GM19455 (cell line): ENCODE results near the gene SEMA6A.

Experiments
- ATAC-seq: cut with Tn5 transposase; IDR thresholded peaks from one replicate; pipeline ENCODE4 v1.9.1; 2021; ENCODE audit not compliant: unreplicated experiment

The SEMA6A gene

DNA sequence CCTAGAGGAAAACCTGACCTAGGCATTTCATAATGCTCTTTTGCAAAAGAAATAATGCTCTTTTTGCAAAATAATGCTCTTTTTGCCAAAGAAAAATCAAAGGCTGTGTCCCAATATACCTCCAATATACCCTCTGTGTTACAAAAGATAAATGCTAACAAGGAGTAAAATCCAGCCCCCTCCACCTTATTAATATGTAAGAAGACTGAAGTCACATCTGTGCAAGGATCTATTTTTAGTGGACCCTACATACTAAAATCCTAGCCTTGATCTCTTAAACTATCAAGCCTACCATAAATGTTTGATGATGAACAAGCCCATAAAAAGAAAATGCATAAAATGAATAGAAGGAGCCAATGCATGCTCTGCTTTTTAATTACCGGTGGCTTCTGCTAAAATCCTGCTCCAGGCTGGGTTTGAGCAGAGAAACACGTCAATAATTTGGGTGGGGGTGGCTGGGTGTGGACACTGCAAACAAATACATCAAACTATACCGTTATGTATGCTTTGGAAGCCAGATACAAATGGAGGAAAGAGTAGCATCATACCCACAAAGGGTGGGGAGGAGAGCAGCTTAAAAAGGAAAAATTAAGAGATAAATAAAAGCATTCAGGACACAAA, 131.6 kb downstream of the SEMA6A start:
- no peak for ATAC-seq

DNA sequence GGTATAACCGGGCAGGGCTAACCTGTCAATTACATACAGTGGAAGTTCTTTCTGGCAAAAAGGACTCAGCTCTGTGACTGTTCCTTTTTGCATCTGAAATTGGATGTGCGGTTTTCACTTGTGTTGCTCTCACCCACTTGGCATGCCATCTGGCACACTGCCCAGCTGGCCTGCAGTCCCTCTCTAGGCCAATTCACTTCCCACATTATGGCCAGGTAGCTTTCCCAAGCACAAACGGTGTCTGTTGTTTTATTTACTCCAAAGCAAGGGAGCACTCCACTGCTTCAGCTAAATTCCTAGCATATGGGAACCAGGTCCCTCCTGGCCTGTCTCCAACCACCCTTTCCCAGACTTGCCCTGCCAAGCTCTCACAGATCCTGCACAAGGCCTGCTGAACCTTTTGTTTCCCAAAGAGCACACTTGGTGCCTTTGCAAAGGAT, 132.5 kb downstream of the SEMA6A start:
- no peak for ATAC-seq

DNA sequence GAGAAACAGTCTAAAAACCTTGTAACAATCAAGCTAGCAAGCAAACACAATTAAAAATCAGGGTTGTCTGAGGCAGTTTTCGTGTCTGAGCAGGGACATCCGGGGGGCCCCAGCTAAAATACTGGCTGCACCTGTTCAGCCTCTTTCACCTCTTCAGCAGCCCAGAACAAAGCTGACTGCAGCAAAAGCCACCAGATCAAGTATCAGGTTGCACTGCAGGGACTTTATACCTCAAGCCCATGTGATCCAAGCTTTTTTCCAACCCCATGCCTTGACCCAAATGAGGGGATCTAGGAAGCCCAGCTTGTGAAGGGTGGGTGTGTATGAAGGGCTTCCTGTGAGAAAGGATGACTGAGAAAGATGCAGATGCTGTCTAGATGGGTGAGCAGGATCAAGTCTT, 133.4 kb downstream of the SEMA6A start:
- no peak for ATAC-seq

DNA sequence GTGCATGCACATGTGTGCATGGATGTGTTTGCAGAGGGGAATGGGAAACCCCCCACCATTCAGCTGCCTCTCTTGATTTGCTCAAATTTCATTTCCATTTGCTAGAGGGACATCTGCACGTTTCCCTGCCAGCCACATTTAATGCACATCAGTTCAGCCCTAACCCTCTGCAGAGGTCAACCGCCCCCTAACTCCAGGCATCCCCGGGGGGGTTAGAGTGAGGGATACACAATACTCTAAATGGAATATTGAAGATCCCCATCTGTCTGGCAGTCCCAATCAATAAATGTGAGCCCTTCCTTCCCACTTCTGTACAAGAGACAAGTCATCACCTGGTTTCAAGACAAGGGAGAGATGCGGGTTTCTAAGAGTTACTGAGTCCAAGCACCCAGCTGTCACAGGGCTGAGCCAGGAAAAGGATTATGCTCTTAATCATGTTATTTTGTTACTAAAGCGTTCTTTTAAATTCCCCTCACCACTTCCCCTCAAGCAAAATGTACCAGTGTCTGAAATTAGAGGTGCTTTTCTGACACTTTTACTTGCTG, 134.1 kb downstream of the SEMA6A start:
- no peak for ATAC-seq

DNA sequence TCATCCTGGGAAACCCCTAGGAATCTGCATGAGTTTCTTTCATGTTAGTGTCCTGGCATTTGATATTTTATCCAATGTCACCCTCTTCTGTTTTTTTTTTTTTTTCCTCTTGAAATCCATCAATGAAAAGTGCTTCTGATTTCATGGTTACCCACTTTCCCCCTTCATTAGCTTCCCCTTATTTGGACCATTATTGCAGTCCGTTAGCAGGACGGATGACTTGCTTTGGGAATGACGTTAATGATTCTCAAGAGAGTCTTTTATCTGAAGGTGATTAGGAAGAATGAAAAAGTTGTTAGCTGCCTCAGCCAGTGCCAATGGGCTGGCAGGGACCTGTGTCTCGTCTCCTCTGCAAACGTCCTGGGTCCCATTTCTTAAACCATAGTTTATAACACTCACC, 134.7 kb downstream of the SEMA6A start:
- no peak for ATAC-seq

DNA sequence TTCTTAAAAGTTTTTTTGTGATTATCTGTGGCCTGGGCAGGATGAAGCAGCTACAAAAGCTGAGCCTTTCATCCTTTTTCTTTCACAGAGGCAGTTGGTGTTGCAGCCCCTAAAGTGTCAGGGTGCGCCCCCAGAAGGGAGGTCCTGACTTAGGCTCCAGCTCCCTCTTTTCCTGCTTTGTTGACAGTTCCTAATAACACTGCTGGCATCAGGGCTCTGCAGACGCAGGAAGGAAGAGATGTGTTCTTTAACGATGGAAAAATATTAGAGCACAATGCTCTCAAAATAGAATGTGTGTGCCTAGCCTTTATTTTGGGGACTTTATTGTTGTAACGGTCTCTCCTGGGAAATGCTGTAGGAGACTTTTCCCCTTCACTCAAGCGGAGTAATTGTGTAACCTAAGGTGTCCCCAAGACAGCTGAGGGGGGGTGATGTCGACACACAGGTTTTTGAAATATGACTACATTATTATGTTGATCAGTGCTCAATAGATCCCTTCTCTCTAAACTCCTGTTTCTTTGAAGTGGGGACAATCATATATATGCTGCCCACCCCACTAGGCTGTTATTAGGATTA, 135.6 kb downstream of the SEMA6A start:
- no peak for ATAC-seq

DNA sequence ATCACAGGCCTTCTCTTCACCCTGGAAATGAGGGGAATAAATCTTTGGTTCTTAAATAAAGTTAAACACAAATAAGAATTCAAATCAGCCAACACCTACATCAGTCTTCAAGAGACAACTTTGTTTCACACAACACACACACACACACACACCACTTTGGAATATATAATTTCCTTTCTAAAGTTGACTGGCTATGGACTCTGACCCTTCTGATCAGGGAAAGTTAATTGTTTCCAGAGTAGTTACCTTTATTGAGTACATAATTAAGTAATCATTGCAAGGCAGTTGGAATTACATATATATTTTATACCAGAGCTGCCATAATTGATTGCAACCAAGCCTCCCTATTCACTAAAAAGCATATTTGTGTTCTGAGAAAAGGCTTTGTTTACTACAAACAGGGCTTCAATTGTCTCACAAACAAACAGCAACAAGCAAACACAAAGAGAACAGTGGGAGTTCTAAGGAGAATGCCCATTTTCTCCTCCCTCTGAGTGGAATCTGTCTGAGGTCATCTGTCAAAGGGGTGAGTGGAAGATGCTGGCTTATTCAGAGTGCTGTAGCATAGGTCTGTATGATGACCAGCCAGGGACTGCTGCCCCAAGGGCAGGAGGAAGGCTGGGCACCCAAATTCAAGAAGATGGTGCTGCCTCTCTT, 136.6 kb downstream of the SEMA6A start:
- ATAC-seq: no peak

DNA sequence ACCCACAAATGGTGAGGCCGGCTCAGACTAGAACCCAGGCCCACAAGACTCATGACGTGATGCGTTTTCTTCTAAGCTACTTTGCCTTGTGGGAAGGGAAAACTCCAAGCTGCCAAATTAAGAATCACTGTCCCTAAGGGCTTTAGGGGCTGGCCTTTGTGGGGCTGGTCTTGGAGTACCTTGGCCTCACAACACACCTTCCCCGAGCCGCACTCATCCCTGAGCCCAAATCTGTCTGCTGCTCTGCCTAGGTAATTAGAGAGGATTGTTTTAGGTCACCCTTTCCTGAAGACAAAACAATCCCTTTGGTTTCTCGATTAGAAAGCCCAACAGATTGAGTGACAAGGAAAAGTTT, 137.3 kb downstream of the SEMA6A start:
- ATAC-seq: no peak

DNA sequence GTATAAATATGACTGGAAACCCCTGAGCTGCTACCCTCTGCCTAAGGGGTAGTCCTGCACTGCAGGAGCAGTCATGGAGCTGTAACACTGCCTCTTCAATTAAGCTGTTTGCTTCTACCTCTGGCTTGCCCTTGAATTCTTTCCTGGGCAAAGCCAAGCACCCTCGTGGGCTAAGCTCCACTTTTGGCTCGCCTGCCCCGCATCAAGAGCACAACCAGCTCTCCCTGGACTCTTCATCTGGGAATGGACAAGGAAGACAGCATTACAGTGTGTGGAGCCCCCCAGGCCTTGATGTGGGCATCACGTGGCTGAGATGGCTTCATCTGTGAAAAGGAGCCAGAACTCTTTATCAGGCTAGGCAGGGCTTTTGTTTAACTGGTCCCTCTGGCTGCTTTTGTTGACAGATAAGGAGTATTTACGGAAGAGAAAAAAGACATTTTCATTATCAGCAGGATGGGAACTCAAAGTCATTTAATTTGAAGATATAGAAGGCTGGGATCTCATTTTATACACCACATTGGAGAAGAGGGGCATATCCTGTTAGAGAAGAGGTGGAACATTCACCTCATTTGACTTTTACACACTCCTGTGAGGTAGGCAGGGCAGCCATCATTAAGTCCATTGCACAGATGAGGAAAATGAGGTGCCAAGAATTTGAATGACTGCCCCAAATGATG, 137.8 kb downstream of the SEMA6A start:
- no peak for ATAC-seq

DNA sequence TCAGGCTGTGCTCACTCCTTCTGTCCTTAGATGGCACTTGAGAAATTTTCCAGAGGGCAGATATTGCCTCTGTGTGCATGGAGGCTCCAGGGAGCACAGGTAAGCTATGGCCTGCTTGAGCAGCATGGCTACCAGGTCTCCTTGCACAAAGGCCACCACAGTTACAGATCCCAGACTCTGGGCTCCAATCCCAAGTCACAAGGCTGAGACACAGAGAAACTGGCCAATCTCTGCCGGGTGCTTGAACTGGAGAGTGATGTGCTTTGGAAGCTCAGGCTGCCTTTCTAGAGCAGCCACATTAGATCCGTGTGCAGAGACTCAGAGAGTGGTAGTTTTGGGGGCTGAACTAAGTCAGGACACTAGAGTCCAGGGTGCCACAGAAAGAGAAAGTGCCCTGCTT, 145.7 kb downstream of the SEMA6A start:
- no peak for ATAC-seq

DNA sequence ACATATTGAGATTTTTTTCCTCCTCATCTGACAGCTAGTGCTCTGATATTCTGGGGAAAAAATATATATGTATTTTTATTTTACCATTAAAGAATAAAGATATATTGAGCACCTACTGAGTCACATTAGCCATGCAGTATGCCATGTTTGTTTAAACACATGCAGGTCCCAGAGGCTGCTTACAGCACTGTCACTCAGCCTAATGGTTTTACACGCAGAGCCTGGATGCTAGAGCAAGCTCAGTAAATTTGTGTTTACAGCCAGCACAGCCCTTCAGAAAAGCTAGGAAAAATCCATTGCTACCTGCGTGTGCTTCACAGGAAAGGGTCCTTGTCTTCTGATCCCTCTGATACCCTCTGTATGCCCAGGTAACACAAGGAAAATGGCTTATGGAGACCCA, 146.2 kb downstream of the SEMA6A start:
- ATAC-seq: no peak

DNA sequence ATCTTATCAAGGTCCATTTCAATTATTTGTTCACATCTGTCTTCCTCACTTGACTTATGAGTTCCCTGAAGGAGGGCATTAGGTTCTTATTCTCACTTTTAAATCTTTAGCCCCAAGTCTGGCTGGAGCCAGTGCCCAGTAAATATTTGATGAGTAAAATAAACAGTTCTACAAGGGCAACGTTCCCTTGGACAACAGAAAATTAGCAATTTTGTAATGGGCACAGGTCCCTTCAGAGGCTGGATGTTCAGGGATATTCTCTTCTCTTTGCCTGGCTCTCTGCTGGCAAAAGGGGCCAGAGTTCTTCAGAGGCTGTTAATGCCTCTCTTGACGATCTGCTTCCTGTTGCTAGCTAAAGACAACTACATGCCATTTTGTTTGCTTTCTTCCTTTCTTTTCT, 149.7 kb downstream of the SEMA6A start:
- ATAC-seq: no peak

DNA sequence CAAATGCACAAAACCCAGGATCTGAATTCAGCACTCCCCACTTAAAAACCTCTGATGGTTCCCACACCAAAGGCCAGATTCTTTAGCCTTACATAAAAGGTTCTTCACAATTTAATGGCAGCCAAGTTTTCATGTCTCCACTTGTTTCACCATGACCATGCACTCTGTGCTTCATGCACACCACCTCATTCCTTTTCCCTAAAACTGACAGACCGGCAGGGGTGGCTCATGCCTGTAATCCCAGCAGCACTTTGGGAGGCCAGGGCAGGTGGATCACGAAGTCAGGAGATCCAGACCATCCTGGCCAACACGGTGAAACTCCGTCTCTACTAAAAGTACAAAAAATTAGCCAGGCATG, 150.4 kb downstream of the SEMA6A start:
- ATAC-seq: no peak

DNA sequence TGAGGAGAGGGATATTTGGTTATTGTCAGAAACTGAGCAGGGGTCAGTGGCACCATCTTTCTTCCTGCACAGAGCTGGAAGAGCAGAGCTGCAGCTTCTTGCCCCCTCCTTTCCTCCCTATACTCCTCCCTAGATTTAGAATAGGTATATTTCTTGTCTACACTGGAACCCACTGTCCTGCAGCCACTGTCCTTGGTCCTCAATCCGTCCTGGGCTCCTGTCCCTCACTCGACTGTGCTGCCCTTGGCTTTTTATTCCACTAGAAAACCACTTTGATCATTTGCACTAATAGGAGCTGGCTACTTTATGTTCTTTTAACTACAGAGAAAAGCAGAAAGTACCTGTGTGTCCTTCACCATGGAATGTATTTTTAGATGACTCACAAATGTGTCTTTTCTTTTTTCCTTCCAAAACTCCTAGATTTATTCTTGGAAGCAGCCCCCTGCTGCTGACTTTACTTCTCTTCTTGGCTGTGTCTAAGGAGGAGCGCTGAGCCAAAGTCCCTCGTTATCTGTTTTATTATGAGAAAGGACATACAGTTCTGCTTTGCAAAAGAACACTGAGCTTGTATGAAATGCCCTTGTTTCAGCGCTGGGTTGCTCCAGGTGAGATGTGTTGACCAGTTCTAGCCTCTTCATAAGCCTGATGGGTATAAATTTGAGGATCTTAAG, 150.9 kb downstream of the SEMA6A start:
- no peak for ATAC-seq

DNA sequence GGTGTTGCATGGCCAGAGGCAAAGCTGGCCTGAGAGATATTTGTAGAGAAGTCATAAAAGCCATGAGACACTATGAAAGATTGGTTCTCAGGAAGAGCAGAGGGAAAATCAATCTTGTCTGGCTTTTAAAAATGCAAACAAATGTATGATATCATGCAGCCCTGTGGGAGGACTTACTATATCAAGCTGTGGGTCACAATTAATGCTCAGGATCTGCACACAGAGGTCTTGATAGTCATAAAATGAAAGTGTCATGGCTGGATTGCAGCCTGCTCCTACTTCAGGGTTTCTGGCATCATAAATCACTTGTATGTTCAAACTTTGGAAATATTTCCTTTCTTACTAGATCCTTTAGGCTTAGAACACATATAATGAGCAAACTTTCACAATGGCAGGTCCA, 151.5 kb downstream of the SEMA6A start:
- ATAC-seq: no peak

DNA sequence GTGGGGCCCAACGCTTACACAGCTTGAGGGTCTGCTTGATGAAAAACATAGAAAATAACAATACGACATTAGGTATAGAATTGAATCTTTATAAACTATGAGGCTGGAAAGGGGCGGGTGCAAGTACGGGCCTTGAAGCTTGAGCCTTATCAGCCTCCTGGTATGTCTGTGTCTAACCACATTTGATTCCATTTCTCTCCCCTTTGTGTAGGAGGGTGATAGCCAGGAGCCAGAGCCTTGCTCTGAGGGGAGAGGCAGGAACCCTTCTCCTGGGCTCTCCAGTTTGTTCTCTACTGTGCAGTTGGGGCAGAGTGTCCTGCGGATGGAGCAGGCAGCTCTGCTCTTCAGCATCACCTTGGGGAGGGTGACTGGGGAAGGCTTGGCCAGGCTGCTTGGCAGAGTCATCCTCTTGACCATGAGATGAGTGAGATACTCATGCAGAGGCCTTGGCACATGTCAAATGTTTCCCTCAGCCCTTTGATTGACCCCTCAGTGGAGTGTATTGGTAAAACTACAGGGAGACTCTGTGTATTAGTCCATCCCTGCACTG, 153.5 kb downstream of the SEMA6A start:
- ATAC-seq: no peak

DNA sequence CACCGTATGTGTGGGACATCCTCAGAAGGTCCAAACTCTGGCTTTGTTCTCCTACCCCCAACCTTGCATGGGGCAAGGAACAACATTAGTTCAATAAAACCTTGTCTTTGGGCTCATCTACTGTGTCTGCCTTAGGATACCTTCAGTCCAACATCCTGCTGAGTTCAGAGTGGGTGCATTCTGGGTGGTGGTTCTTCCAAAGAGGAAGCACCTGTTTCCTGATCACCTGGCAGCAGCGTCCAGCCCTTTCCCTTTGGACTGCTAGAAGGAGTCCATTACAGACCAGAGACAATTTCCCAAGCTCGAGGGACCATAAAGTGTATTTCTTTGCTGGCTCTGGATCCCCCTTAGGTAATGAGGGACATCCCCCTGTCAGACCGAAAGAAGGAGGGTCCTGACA, 154.1 kb downstream of the SEMA6A start:
- no peak for ATAC-seq

DNA sequence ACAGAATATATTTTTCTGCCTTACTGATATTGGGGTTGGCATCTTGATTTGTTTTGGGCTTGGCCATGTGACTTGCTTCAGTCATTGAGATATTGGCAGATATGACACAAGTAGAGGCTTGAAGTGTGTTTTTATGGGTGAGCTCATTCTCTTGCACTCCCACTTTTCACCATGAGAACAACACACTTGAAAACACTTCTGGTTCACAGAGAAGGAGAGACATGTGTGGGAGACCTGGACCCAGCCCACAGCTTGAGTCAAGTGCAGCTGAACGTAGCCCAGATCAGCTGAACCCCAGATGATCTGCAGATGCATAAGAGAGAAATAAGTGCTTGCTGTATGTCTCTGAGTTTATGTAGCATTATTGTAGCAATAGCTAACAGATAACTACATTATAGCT, 155.4 kb downstream of the SEMA6A start:
- ATAC-seq: no peak

DNA sequence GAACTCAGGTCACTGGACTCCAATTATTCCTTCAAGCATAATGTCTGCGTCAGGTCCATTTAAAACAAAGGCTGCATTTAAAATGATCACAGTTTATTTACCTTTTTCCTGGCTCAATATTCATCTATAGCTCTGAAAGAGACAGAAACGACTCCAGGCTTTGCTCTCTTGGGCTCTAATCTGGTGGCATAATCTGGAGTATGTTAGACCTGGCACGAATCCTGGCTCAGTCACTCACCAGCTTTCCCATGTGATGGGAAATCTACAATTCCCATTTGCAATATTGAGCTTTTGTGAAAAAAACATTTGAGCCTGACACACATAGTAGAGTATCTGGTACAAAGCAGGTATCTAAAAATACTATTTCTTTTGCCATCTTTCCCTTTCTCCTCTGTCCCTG, 155.8 kb downstream of the SEMA6A start:
- no peak for ATAC-seq

DNA sequence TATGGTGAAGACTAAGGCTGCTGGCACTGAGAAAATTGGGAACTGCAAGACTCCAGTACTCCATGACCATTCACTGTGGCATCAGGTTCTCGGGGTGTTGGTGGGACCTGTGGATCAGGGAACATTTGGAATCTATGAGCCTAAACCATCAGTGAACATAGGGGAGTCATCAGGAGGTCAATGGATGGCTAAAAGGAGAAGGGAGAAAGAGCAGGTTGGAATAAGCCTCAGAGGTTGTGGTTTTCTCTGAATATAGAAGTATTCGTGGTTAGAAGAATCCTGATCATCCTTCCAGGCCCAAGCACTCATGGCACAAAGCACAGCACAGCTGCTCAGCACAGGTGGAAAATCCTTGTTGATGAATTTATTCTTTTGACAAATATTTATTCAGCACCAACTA, 156.6 kb downstream of the SEMA6A start:
- ATAC-seq: no peak

DNA sequence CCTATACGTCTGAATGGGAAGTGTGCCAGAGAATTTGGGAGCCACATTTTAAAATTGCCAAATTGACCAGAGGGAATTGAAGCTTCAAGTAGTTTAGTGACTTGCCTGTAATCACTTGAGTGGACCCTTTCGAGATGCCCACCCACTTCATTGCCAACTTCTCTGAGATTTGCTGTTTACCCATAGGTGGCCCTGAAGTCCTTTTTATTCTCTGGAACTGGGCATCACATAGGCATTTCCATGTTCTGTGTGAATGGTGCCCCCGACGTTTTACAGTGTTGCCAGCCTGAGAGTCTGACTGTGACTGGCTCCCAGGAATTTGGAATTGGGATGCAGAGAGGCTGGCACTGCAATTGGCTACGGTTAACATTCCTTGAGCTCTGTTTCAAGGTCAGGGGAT, 158.6 kb downstream of the SEMA6A start:
- no peak for ATAC-seq
